Smooth muscle cell (in vitro differentiated cells): ENCODE results near the gene COMMD4. TPM values are rescaled to one million over a fixed set of nuclear protein-coding genes. Genes with fewer than 3 reads are reported as not detected.

Source experiments
- DNase-seq: peaks from one replicate; lab custom pipeline; 2025; ENCODE audit not compliant: unreplicated experiment; lab: John Stamatoyannopoulos, UW
- H2AFZ ChIP-seq: fragments of 200-600 bp; sonication (generic); 2 replicates; pipeline ENCODE4 v1.6.0; 2016; ENCODE audit warnings: antibody characterized with exemption, low read depth, mild to moderate bottlenecking
- H3F3A ChIP-seq: fragments of 200-600 bp; sonication (generic); 2 replicates; pipeline ENCODE4 v1.6.0; 2017; ENCODE audit warnings: antibody characterized with exemption, low read depth
- H3K27ac ChIP-seq: fragments of 200-600 bp; sonication (generic); 2 replicates; pipeline ENCODE4 v1.5.1; 2016; ENCODE audit warnings: low read depth, mild to moderate bottlenecking
- H3K27me3 ChIP-seq: fragments of 200-600 bp; sonication (generic); 2 replicates; pipeline ENCODE4 v1.6.1; 2016; ENCODE audit warnings: low read depth, mild to moderate bottlenecking
- H3K36me3 ChIP-seq: fragments of 200-600 bp; sonication (generic); 2 replicates; pipeline ENCODE4 v1.5.1; 2016; ENCODE audit warnings: low read depth
- H3K4me1 ChIP-seq: fragments of 200-600 bp; sonication (generic); 2 replicates; pipeline ENCODE4 v1.5.1; 2016; ENCODE audit warnings: low read depth
- H3K4me2 ChIP-seq: fragments of 200-600 bp; sonication (generic); 2 replicates; pipeline ENCODE4 v1.6.0; 2016; ENCODE audit warnings: mild to moderate bottlenecking
- H3K4me3 ChIP-seq: fragments of 200-600 bp; sonication (generic); 2 replicates; pipeline ENCODE4 v1.5.1; 2016; ENCODE audit warnings: mild to moderate bottlenecking
- H3K79me2 ChIP-seq: fragments of 200-600 bp; sonication (generic); 2 replicates; pipeline ENCODE4 v1.6.0; 2016; ENCODE audit warnings: low read depth, mild to moderate bottlenecking
- H3K9ac ChIP-seq: fragments of 200-600 bp; sonication (generic); 2 replicates; pipeline ENCODE4 v1.6.0; 2016; ENCODE audit warnings: low read depth
- H3K9me3 ChIP-seq: fragments of 200-600 bp; sonication (generic); replicated peaks from 2 replicates; pipeline ENCODE4 v1.5.1; 2016; ENCODE audit warnings: low read depth
- H4K20me1 ChIP-seq: fragments of 200-600 bp; sonication (generic); 2 replicates; pipeline ENCODE4 v1.6.0; 2016; ENCODE audit warnings: low read depth
- CTCF ChIP-seq: fragments of 200-600 bp; sonication (generic); IDR thresholded peaks from 2 replicates; pipeline ENCODE4 v1.5.1; 2017; ENCODE audit warnings: borderline replicate concordance, mild to moderate bottlenecking, antibody characterized with exemption; ENCODE audit not compliant: insufficient read depth, poor library complexity, severe bottlenecking
- WGBS: methylation state at CpG from one replicate; pipeline ENCODE4 v1.1.7; 2016; ENCODE audit warnings: low lambda C conversion rate; 5-methylcytosine and 5-hydroxymethylcytosine counted together
- polyA plus RNA-seq: library from polyadenylated mRNA; unstranded; fragments of >200 nt; fragmentation: Nextera tagmentation; extraction: Ambion mirVana; gene quantifications from 2 replicates; pipeline ENCODE4 v1.2.1, GENCODE V29; 2016
- total RNA-seq: library from RNA; depleted of rRNA; stranded (reverse); fragments of >200 nt; gene quantifications from 2 replicates; pipeline ENCODE4 v1.2.3, GENCODE V29; 2014

The COMMD4 gene
- total and polyA plus RNA-seq, 2 experiments from 2014 or later: 48.9 to 67.1 TPM

GRCh38 chr15:75354454-75354853 is 18.6 kb downstream of the COMMD4 start:
- Histone ChIP-seq H3K9me3 (no peaks in the 10 kb centered on the region), H3K36me3 (no peaks in the 10 kb centered on the region), H4K20me1 (no peaks in the 10 kb centered on the region), H3K27me3 (no peaks in the 10 kb centered on the region), H3K4me3 (no peak overlapping the region), H3K9ac (no peak overlapping the region), H3F3A (no peaks in the 10 kb centered on the region), H3K27ac (no peak overlapping the region), H3K4me1 (no peaks in the 10 kb centered on the region), H3K79me2 (no peaks in the 10 kb centered on the region), H3K4me2 (no peak overlapping the region), H2AFZ (no peak overlapping the region)
- DNase-seq: no peak
- WGBS: 92% methylated on average over 7 of the region's 7 CpGs
- TF ChIP-seq CTCF: no peak

GRCh38 chr15:75355369-75355768 is 19.5 kb downstream of the COMMD4 start:
- TF ChIP-seq CTCF: no peak
- H3K27me3 ChIP-seq: no peaks in the 10 kb centered on the region
- no peaks in the 10 kb centered on the region for H3K36me3 ChIP-seq
- no peak overlapping the region for H3K9ac ChIP-seq
- no peaks in the 10 kb centered on the region for H3K9me3 ChIP-seq
- H2AFZ ChIP-seq: no peak overlapping the region
- WGBS: 97% methylated on average over 4 of the region's 4 CpGs
- no peaks in the 10 kb centered on the region for H3K4me1 ChIP-seq
- no peaks in the 10 kb centered on the region for H4K20me1 ChIP-seq
- no peak for DNase-seq
- no peaks in the 10 kb centered on the region for H3K79me2 ChIP-seq
- H3K27ac ChIP-seq: no peak overlapping the region
- H3K4me2 ChIP-seq: no peak overlapping the region
- H3F3A ChIP-seq: no peaks in the 10 kb centered on the region
- H3K4me3 ChIP-seq: no peak overlapping the region

- no peaks in the 10 kb centered on the region for H3K9me3 ChIP-seq
- H3K36me3 ChIP-seq: no peaks in the 10 kb centered on the region
- no peak overlapping the region for H3K4me3 ChIP-seq
- no peak overlapping the region for H3K27ac ChIP-seq
- no peaks in the 10 kb centered on the region for H3K27me3 ChIP-seq
- no peak for DNase-seq
- TF ChIP-seq CTCF: no peak
- H2AFZ ChIP-seq: no peak overlapping the region
- H3K4me1 ChIP-seq: no peaks in the 10 kb centered on the region
- H3F3A ChIP-seq: no peaks in the 10 kb centered on the region
- H3K9ac ChIP-seq: no peak overlapping the region
- H3K79me2 ChIP-seq: no peaks in the 10 kb centered on the region
- no peaks in the 10 kb centered on the region for H4K20me1 ChIP-seq
- WGBS: 93% methylated on average over 28 of the region's 28 CpGs
- no peak overlapping the region for H3K4me2 ChIP-seq
These were observed 20.1 kb downstream of the COMMD4 start for GRCh38 chr15:75356006-75356405.

- H3K4me3 ChIP-seq: no peak overlapping the region
- no peak overlapping the region for H3K4me2 ChIP-seq
- H3K27ac ChIP-seq: no peak overlapping the region
- no peaks in the 10 kb centered on the region for H3K4me1 ChIP-seq
- no peaks in the 10 kb centered on the region for H3K9me3 ChIP-seq
- H3K9ac ChIP-seq: no peak overlapping the region
- TF ChIP-seq CTCF: no peak
- no peak overlapping the region for H2AFZ ChIP-seq
- no peaks in the 10 kb centered on the region for H3K79me2 ChIP-seq
- H3K36me3 ChIP-seq: no peaks in the 10 kb centered on the region
- no peak for DNase-seq
- no peaks in the 10 kb centered on the region for H3F3A ChIP-seq
- no peaks in the 10 kb centered on the region for H4K20me1 ChIP-seq
- 99% methylated on average over 20 of the region's 20 CpGs for WGBS
- no peaks in the 10 kb centered on the region for H3K27me3 ChIP-seq
These were observed 20.7 kb downstream of the COMMD4 start for GRCh38 chr15:75356517-75356916.
